Activated CD4-positive, alpha-beta memory T cell treated with anti-CD3 and anti-CD28 coated beads for 36 hours (primary cell): ENCODE measurements around the gene DLGAP1. TPM values are rescaled to one million over a fixed set of nuclear protein-coding genes. Genes with fewer than 3 reads are reported as not detected.

ENCODE experiments used
- CTCF ChIA-PET: fragments of 350-600 bp; sonication (Branson Sonifier 250); formaldehyde crosslinking; loops from one replicate; lab custom pipeline; 2021; ENCODE audit warnings: antibody characterized with exemption, inconsistent platforms; lab: Charles Lee
- POLR2A ChIA-PET: fragments of 350-600 bp; sonication (Branson Sonifier 250); formaldehyde crosslinking; loops from one replicate; lab custom pipeline; 2021; ENCODE audit warnings: antibody characterized with exemption; lab: Charles Lee
- DNase-seq: peaks from one replicate; pipeline ENCODE4 v3.0.0-alpha.2; 2020
- H3K27ac Mint-ChIP-seq: one replicate; pipeline ENCODE4 v1.8.0; 2021; ENCODE audit warnings: mixed read lengths
- H3K27me3 Mint-ChIP-seq: one replicate; pipeline ENCODE4 v1.8.0; 2021; ENCODE audit warnings: mixed read lengths
- H3K36me3 Mint-ChIP-seq: one replicate; pipeline ENCODE4 v1.8.0; 2021; ENCODE audit warnings: mixed read lengths
- H3K4me1 Mint-ChIP-seq: one replicate; pipeline ENCODE4 v1.8.0; 2021; ENCODE audit warnings: low read depth, mixed read lengths
- H3K4me3 Mint-ChIP-seq: one replicate; pipeline ENCODE4 v1.8.0; 2021; ENCODE audit warnings: mild to moderate bottlenecking, mixed read lengths
- H3K9me3 Mint-ChIP-seq: one replicate; pipeline ENCODE4 v1.8.0; 2021; ENCODE audit warnings: mixed read lengths
- intact Hi-C: fragments of 100-400 bp; cut with micrococcal nuclease; formaldehyde crosslinking; loops from one replicate; pipeline ENCODE4 v1.15.1; 2023
- total RNA-seq, 2 experiments: library from RNA; stranded (reverse); gene quantifications; one replicate each; pipeline ENCODE4 v1.2.3, GENCODE V29; 2021

DLGAP1 gene
- total RNA-seq, 2 experiments from 2014 or later: 0.45 to 1.0 TPM

DNA sequence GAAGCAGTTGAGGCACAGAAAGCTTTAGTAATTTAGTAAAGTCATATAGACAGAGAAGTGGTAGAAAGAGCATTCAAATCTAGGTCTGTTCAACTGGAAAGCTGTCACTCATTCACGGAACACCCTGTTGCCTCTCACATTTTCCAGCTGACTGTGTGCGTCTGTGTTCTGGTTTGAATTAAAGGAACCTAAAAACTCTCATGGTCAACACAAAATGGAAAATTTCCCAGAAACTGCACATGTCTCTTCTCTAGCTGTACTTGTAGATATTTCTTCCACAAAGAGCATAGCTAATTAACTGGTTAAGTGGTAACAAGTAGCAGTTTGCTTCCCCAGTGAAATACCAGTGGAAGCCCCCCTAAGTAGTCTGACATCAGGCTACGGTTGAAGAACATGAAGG is 614.3 kb downstream of the DLGAP1 start:
- H3K27me3 Mint-ChIP-seq: peaks cover 5% of the 10 kb centered on the region
- CTCF ChIA-PET: no interaction called here
- no peaks in the 10 kb centered on the region for H3K36me3 Mint-ChIP-seq
- POLR2A ChIA-PET: no interaction called here
- no peak overlapping the region for H3K4me3 Mint-ChIP-seq
- no peak overlapping the region for H3K27ac Mint-ChIP-seq
- intact Hi-C loops: no loop called here
- no peak for DNase-seq
- no peaks in the 10 kb centered on the region for H3K4me1 Mint-ChIP-seq
- no peaks in the 10 kb centered on the region for H3K9me3 Mint-ChIP-seq

DNA sequence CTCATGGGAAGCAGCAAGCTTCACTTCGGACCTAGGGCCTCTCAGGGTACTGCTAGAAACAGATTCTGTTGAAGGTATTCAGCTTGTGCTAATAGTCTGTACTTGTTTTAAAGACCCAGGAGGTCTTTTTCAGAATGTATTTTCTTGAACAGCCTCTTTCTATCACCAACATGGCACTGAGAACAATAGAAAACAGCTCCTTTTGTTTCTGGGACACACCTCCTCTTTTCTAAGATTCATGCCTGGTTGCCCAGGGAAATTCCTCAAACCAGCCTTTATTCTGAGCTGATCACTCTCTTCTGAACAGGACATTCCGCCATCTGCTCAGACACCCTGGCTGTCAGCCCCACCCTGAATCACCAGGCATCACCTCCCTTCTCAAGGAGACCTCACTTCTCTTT is 615.5 kb downstream of the DLGAP1 start:
- no peak overlapping the region for H3K4me3 Mint-ChIP-seq
- no peaks in the 10 kb centered on the region for H3K36me3 Mint-ChIP-seq
- intact Hi-C loops: loop anchor here (10.0 kb wide), 1 partner anchor 55 kb away; no protein-coding TSS in a partner anchor
- ChIA-PET POLR2A (no interaction called here), CTCF (no interaction called here)
- no peaks in the 10 kb centered on the region for H3K9me3 Mint-ChIP-seq
- no peak for DNase-seq
- H3K27me3 Mint-ChIP-seq: peaks cover 5% of the 10 kb centered on the region
- H3K27ac Mint-ChIP-seq: no peak overlapping the region
- no peaks in the 10 kb centered on the region for H3K4me1 Mint-ChIP-seq

DNA sequence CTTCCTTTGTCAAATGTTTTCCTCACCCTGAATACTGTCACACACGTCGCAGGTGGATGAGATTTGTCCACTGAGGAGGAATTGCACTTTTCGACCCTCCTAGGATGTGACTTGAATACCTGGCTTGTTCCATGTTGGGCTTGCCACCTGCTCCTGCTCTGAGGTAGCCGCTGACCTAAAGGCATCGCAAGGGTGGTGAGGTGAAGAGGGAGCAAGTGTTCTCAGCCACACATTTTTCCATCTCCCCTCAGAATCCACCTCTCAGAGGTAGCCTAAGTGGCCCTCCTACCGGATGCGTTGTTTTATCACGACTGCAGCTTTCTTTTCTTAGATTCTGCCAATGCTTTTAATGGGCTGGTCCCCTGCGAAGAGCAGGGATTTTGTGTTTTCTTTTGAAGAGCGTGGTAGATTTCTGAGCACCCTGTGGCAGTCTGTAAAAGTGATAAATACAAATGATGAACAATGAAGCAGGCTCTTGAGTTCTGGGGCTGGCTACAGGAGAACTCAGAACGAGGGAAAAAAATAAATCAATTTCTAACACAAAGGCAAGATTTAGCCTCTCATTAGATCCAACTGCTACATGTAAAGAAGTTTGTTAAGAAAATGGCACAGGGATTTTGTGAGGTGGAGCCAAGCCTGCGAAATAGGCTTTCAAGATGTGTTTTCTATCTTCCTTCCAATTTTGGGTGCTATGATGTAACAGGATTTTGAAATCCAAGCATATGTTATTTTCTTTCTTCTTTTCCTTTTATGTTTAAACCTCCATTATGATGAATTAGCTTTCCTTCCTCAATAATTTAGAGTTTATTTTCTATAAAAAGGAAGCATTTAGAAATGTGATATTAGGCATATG is 618.4 kb downstream of the DLGAP1 start:
- POLR2A ChIA-PET: no interaction called here
- H3K27ac Mint-ChIP-seq: no peak overlapping the region
- peaks cover 3% of the 10 kb centered on the region for H3K27me3 Mint-ChIP-seq
- no peaks in the 10 kb centered on the region for H3K9me3 Mint-ChIP-seq
- intact Hi-C loops: loop anchor here (10.0 kb wide), 1 partner anchor 58 kb away; no protein-coding TSS in a partner anchor
- no peaks in the 10 kb centered on the region for H3K36me3 Mint-ChIP-seq
- H3K4me3 Mint-ChIP-seq: no peak overlapping the region
- H3K4me1 Mint-ChIP-seq: no peaks in the 10 kb centered on the region
- CTCF ChIA-PET: interaction anchor here (1.0 kb wide), 1 partner anchor 33 kb away, joined by 3 read pairs; no protein-coding TSS in a partner anchor
- no peak for DNase-seq

DNA sequence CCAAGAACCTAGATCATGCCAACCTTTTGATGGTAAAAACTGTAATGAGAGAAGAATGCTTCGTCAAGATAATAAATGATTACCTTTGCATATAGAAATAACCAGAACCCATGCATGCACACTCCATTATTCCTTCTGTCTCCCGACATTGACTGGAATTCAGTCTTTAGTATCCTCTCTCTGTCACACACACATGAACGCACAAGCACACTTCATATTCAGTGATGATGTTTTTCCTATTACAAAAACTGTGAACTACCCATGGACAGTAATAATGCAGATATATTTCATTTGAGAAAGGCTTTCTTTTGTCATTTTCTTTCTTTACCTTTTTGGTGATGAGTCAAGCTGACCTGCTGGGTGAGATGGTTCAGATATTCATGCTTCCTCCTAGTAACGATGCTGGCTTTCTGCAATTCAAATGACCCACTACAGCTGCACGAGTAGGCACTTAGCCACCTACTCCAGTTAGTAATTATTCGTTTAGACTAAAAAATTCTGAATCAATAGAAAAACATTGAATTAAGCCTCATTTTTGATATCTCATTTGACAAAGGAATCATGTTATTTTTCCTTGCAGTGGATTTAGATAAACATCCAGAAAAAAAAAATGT is 623.0 kb downstream of the DLGAP1 start:
- Mint-ChIP-seq H3K27ac (no peak overlapping the region), H3K27me3 (no peaks in the 10 kb centered on the region), H3K4me1 (no peaks in the 10 kb centered on the region), H3K9me3 (no peaks in the 10 kb centered on the region), H3K36me3 (no peaks in the 10 kb centered on the region), H3K4me3 (no peak overlapping the region)
- DNase-seq: no peak
- intact Hi-C loops: loop anchor here (10.0 kb wide), 1 partner anchor 63 kb away; no protein-coding TSS in a partner anchor
- ChIA-PET POLR2A (no interaction called here), CTCF (no interaction called here)

DNA sequence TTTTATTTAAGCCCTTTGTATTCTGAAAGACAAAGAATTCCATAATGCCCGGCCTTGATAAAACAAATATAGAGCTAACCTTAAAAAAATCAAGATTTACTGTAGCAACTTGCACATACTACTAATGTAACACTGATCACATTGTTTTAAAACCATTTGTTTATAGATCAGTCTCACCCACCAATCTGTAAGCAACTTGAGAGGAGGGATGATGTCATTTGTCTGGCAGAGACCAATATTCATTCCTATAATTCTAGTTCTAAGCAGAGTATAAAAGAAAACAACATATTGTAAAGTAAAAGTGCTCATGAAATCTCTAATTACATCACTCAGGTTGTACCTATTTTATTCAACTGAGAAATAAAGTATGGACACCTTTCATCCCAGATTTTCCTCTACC is 624.5 kb downstream of the DLGAP1 start:
- CTCF ChIA-PET: no interaction called here
- POLR2A ChIA-PET: no interaction called here
- no peak overlapping the region for H3K4me3 Mint-ChIP-seq
- H3K27ac Mint-ChIP-seq: no peak overlapping the region
- no peak for DNase-seq
- no peaks in the 10 kb centered on the region for H3K27me3 Mint-ChIP-seq
- H3K9me3 Mint-ChIP-seq: no peaks in the 10 kb centered on the region
- intact Hi-C loops: loop anchor here (10.0 kb wide), 1 partner anchor 64 kb away; no protein-coding TSS in a partner anchor
- no peaks in the 10 kb centered on the region for H3K4me1 Mint-ChIP-seq
- no peaks in the 10 kb centered on the region for H3K36me3 Mint-ChIP-seq

DNA sequence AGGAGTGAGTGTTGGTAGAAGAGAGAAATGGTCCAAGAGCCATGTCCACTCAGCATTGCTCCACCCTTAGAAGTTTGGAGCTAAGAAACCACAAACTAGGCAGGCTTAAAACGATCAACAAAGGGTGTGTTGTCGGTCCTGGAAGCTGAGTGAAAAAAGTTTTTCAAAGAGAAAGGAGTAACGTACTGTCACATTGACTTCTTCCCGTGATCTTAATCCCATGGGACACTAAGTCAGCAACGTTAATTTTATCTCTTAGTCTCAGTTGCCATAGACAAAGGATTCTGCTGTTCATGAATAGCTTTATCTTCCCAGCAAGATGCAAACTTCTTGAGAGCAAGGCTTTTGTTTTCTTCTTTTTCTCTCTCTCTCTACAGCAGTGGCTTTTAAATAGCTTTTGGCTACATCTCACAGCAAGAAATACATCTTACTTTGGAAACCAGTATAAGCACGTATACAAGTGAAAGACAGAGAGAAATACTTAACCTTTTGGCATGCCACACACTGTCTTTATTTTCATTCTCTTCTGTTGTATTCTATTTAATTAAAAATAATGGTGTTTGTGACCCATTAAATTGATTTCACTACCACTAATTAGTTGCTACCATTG is 627.8 kb downstream of the DLGAP1 start:
- intact Hi-C loops: no loop called here
- Mint-ChIP-seq H3K36me3 (no peaks in the 10 kb centered on the region), H3K4me3 (no peak overlapping the region), H3K9me3 (no peaks in the 10 kb centered on the region), H3K27me3 (peaks cover 2% of the 10 kb centered on the region), H3K4me1 (no peaks in the 10 kb centered on the region), H3K27ac (no peak overlapping the region)
- no peak for DNase-seq
- ChIA-PET CTCF (interaction anchor here (1.0 kb wide), 1 partner anchor 55 kb away, joined by 3 read pairs; no protein-coding TSS in a partner anchor), POLR2A (no interaction called here)

DNA sequence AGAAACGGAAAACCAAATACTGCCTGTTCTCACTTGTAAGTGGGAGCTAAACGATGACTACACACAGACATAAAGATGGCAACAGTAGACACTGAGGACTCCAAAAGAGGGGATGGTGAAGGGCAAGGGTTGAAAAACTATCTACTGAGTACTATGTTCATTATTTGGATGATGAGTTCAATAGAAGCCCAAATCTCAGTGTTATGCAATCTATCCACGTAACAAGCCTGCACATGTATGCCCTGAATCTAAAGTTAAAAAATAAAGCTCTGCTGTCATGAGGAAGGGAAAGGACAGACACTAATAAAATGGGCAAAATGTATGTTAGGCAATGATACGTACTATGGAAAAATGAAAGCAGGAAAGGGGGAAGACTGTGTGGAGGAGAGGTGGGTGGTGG is 629.1 kb downstream of the DLGAP1 start:
- intact Hi-C loops: no loop called here
- H3K27ac Mint-ChIP-seq: no peak overlapping the region
- POLR2A ChIA-PET: no interaction called here
- CTCF ChIA-PET: no interaction called here
- H3K4me3 Mint-ChIP-seq: no peak overlapping the region
- H3K27me3 Mint-ChIP-seq: peaks cover 2% of the 10 kb centered on the region
- no peaks in the 10 kb centered on the region for H3K36me3 Mint-ChIP-seq
- H3K9me3 Mint-ChIP-seq: no peaks in the 10 kb centered on the region
- no peak for DNase-seq
- no peaks in the 10 kb centered on the region for H3K4me1 Mint-ChIP-seq

DNA sequence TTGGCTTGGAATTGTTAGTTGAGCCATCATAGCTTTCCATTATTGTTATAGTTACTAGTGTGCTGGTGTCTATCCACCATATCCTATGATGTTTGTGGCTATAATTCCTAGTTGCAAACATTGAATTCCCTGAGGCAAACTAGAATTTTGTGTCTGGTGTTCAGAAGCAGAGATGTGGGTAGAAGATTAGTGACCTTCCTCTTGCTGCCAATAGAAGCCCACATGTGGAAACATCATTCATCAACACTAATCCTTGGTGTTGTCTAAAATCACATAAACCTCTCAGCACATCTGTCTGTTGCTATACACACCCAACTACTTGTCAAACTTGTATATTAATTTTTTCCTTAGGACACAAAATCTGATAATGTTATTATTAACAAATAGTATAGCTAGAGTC is 631.0 kb downstream of the DLGAP1 start:
- Mint-ChIP-seq H3K27ac (no peak overlapping the region), H3K9me3 (no peaks in the 10 kb centered on the region), H3K36me3 (no peaks in the 10 kb centered on the region), H3K4me3 (no peak overlapping the region), H3K4me1 (no peaks in the 10 kb centered on the region), H3K27me3 (peaks cover 6% of the 10 kb centered on the region)
- ChIA-PET CTCF (no interaction called here), POLR2A (no interaction called here)
- intact Hi-C loops: no loop called here
- DNase-seq: no peak

DNA sequence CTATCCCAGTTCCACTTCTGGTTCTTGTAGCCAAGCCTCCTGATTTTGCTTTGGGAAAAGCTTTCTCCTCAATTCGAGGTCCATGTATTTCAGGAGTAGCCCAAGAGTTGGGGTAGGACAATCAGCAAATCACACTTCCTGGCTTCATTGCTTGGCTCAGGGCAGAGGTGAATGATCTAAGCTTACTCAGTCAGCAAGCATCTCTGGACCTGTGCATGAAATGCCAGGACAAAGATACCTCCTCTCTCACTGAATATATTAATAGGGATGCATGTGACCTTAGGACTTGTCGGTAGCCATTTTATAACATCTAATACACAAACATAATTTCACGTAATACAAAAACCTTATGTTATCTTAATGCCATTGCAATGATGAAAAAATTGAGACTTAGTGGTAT is 632.0 kb downstream of the DLGAP1 start:
- CTCF ChIA-PET: no interaction called here
- no peaks in the 10 kb centered on the region for H3K4me1 Mint-ChIP-seq
- intact Hi-C loops: no loop called here

DNA sequence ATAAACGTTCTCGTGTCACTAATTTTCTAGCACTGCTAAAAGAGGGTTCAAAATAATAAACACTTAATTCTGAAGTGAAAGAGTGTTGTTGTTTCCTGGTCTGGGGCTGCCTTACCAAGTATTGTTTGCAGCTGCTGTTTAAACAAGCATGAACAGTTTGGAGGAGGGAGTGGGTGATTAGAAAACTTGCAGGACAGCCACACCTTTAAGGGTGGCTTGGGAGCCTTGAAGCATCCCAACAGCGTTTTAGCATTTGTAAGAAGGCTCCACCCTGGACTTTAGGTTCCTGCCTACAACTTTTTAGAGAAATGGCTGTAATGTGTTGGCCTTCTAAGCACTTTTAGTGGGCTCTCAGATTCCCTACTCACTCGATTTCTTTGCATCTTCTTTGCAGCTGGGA is 633.6 kb downstream of the DLGAP1 start:
- peaks cover 8% of the 10 kb centered on the region for H3K27me3 Mint-ChIP-seq
- DNase-seq: no peak
- ChIA-PET CTCF (no interaction called here), POLR2A (no interaction called here)
- no peaks in the 10 kb centered on the region for H3K9me3 Mint-ChIP-seq
- no peaks in the 10 kb centered on the region for H3K36me3 Mint-ChIP-seq
- H3K4me1 Mint-ChIP-seq: no peaks in the 10 kb centered on the region
- intact Hi-C loops: no loop called here
- no peak overlapping the region for H3K4me3 Mint-ChIP-seq
- no peak overlapping the region for H3K27ac Mint-ChIP-seq

More for the DNA sequence above, 632.0 kb downstream of the DLGAP1 start:
- no peak for DNase-seq
- no peak overlapping the region for H3K4me3 Mint-ChIP-seq
- POLR2A ChIA-PET: no interaction called here
- H3K9me3 Mint-ChIP-seq: no peaks in the 10 kb centered on the region
- no peak overlapping the region for H3K27ac Mint-ChIP-seq
- H3K27me3 Mint-ChIP-seq: peaks cover 6% of the 10 kb centered on the region
- H3K36me3 Mint-ChIP-seq: no peaks in the 10 kb centered on the region

DNA sequence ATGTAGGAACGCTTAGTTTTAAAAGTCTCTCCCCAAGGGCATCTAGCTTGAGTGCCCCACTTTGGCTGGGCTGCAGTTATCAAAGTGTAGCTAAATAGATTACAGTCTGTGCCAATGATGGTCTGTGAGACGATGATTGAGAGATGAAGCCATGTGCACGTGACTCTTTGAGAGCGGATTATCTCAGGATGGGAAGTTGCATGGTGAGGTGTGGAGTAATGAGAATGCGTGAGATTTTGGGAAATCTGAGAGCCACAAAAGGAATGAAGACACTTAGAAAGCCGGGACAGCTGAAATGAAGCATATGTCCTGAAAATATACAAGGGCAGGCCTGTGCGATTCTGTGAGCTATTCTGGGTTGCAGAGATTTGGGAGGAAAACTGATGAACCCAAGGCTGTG is 635.1 kb downstream of the DLGAP1 start:
- POLR2A ChIA-PET: no interaction called here

DNA sequence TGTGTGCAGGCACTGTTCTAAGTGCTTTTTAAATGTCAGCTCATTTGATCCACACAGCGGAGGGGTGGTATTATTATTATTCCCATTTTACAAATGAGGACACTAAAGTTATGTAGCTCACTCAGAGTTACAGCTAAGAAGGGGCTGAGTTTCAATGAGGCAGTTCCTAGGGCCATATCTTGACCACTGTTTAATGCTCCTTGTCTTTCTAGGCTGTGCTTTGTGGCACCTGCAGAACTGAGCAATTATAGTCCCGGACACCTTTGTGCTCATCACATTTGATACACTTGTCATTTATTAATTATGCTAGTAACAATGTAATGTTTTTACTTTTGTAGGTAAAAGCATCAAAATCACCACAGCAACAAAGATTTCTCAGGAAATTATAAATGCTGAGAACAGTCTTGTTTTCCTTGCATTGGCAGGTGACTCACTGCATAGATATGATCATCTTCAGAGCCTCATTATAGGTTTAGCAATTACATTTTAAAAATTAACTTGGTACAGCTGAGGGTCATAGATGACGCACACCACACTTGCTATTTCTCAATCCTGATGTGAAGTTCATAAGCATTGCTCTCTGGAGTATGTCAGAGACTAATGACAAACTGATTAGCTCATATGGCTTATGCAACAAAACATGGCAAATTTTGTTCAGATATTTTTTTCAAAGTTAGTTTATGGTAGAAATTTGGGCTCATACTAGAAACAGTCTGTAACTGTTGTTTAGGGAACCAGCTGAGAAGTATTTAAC is 638.3 kb downstream of the DLGAP1 start:
- no peak overlapping the region for H3K4me3 Mint-ChIP-seq
- DNase-seq: no peak
- POLR2A ChIA-PET: no interaction called here
- H3K4me1 Mint-ChIP-seq: no peaks in the 10 kb centered on the region
- H3K27me3 Mint-ChIP-seq: peaks cover 11% of the 10 kb centered on the region
- no peaks in the 10 kb centered on the region for H3K36me3 Mint-ChIP-seq
- CTCF ChIA-PET: no interaction called here
- intact Hi-C loops: no loop called here
- no peaks in the 10 kb centered on the region for H3K9me3 Mint-ChIP-seq
- no peak overlapping the region for H3K27ac Mint-ChIP-seq

More for the DNA sequence above, 635.1 kb downstream of the DLGAP1 start:
- Mint-ChIP-seq H3K4me3 (no peak overlapping the region), H3K4me1 (no peaks in the 10 kb centered on the region), H3K36me3 (no peaks in the 10 kb centered on the region), H3K27ac (no peak overlapping the region), H3K9me3 (no peaks in the 10 kb centered on the region), H3K27me3 (peaks cover 13% of the 10 kb centered on the region)
- CTCF ChIA-PET: interaction anchor here (1.0 kb wide), 1 partner anchor 287 kb away, joined by 3 read pairs; no protein-coding TSS in a partner anchor
- intact Hi-C loops: no loop called here
- no peak for DNase-seq
